ENCODE results near the gene GRIN1. TPM values are rescaled to one million over a fixed set of nuclear protein-coding genes. Genes with fewer than 3 reads are reported as not detected.

GRIN1 gene
- total and polyA plus RNA-seq, 2 of the 13 experiments (the other 11 are each of a cell fraction or from before 2014, with no cell fraction given): 0.13 TPM; not detected in 1

- TF ChIP-seq TRAFD1 (CRISPR knock-in tag; IDR thresholded peaks at IDR 0.05; ENCODE audit: borderline replicate concordance) (0 out of 2 replicates have a peak, but pooled peaks have one; percentile 78), MTA1 (CRISPR knock-in tag; IDR thresholded peaks at IDR 0.05; ENCODE audit: borderline replicate concordance) (no peak), NR2F1 (CRISPR knock-in tag; IDR thresholded peaks at IDR 0.05) (peak in 1 of 2 experiments; percentile 41; a peak in 1 of 4 replicates), ZNF687 (CRISPR knock-in tag; IDR thresholded peaks at IDR 0.05) (no peak), KAT8 (CRISPR knock-in tag; IDR thresholded peaks at IDR 0.05) (no peak), BORCS8-MEF2B (CRISPR knock-in tag; IDR thresholded peaks at IDR 0.05) (no peak), HIVEP1 (CRISPR knock-in tag; IDR thresholded peaks at IDR 0.05) (no peak), THYN1 (CRISPR knock-in tag; IDR thresholded peaks at IDR 0.05; ENCODE audit: borderline replicate concordance, low read depth) (no peak), ZNF501 (CRISPR knock-in tag; IDR thresholded peaks at IDR 0.05) (no peak), NR2C2 (CRISPR knock-in tag; IDR thresholded peaks at IDR 0.05; ENCODE audit: borderline replicate concordance) (peak; percentile 56; the same call in 1 of the 2 replicates), ZNF788 (CRISPR knock-in tag; IDR thresholded peaks at IDR 0.05; ENCODE audit: borderline replicate concordance) (0 out of 2 replicates have a peak, but pooled peaks have one; percentile 8), ZBTB37 (CRISPR knock-in tag; IDR thresholded peaks at IDR 0.05) (no peak), ZNF383 (CRISPR knock-in tag; IDR thresholded peaks at IDR 0.05; ENCODE audit: borderline replicate concordance) (no peak), AFF4 (CRISPR knock-in tag; IDR thresholded peaks at IDR 0.05) (no peak), CREM (IDR thresholded peaks at IDR 0.05) (0 out of 2 replicates have a peak, but pooled peaks have one; percentile 12), CREM (CRISPR knock-in tag; IDR thresholded peaks at IDR 0.05) (no peak), MIER3 (CRISPR knock-in tag; IDR thresholded peaks at IDR 0.05; ENCODE audit: borderline replicate concordance) (no peak)
Measured at GRCh38 chr9:137110911-137111787, 27.8 kb upstream of the GRIN1 start (continued).

Measured in HepG2 (cell line).